ENCODE measurements around the gene BCO2.

Gene BCO2

DNA sequence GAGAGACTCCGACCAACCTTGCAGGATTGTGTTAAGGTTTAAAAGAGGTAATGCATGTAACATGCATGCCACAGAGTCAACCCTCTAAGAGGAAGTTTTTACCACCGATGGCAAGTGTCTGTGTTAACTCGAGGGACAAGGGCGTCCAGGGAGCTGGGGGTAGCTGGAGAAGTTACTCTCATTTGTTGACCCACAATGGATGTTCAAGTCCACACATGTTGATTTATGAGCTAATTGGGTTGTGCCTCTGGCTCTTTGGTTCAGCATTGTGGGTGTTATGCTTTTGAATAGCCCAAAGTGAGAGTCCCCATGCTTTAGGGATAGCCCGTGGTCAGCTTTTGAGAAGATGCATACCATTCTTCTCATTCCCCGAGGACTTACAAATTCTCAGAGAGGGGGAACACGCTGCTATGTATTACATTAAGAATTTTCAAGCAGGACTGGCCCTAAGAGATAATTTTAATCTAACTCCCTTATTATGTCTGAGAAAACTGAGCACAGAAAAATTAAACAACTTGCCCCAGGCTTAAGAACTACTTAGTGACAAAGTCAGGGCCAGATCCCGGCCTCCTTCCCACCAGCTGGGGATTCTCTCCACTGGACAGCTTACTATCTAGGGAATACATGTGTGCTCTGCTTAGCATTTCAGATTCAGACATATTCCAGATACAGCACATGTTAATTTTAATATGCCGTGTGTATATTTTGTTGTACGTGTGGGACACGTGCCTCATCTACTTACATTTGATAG, 90.5 kb downstream of the BCO2 start:
- TF ChIP-seq, protein P1, sequence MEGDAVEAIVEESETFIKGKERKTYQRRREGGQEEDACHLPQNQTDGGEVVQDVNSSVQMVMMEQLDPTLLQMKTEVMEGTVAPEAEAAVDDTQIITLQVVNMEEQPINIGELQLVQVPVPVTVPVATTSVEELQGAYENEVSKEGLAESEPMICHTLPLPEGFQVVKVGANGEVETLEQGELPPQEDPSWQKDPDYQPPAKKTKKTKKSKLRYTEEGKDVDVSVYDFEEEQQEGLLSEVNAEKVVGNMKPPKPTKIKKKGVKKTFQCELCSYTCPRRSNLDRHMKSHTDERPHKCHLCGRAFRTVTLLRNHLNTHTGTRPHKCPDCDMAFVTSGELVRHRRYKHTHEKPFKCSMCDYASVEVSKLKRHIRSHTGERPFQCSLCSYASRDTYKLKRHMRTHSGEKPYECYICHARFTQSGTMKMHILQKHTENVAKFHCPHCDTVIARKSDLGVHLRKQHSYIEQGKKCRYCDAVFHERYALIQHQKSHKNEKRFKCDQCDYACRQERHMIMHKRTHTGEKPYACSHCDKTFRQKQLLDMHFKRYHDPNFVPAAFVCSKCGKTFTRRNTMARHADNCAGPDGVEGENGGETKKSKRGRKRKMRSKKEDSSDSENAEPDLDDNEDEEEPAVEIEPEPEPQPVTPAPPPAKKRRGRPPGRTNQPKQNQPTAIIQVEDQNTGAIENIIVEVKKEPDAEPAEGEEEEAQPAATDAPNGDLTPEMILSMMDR (conservative IDR thresholded peaks at IDR 0.05) = no peak
- H3K27ac ChIP-seq = no peak overlapping the region

DNA sequence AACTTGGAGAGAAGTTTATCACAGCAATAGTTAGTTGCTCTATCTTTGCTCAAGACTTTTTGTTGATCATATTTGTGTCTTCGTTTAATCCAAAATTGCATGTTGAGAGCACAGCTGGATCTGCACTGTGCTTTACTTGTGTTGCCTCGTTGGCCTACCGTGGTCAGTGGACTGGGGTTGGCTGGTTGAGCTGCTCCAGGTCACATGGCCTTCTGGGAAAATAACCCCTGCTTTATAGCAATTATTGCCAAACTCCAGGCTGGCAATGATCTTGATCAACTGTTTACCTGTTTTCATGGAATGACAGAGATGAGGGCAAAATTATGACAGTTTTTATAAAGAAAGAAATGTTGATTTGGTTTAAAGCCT, 91.1 kb downstream of the BCO2 start:
- H3K27ac ChIP-seq = no peak overlapping the region
- TF ChIP-seq, protein P1 (conservative IDR thresholded peaks at IDR 0.05) = no peak

DNA sequence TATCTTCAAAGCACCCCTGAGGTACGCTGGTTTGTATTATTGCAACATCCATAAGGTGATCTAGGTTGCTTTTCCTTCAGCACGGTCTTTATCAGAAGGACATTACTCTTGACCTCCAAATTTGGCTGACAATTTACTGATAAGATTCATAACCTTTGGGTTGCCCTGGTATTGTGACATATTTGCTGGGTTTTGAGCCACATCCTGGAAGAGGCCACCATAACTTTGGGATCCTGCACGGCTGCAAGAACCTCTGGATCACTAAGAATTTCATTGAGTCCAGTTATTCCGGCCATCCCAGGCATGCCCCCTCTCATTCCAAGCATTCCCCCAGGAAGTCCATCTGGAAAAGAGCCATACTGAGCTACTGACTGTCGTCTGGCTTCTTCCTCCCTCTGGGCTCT, 91.9 kb downstream of the BCO2 start:
- no peak overlapping the region for H3K27ac ChIP-seq
- TF ChIP-seq, protein P1 (conservative IDR thresholded peaks at IDR 0.05) = no peak

DNA sequence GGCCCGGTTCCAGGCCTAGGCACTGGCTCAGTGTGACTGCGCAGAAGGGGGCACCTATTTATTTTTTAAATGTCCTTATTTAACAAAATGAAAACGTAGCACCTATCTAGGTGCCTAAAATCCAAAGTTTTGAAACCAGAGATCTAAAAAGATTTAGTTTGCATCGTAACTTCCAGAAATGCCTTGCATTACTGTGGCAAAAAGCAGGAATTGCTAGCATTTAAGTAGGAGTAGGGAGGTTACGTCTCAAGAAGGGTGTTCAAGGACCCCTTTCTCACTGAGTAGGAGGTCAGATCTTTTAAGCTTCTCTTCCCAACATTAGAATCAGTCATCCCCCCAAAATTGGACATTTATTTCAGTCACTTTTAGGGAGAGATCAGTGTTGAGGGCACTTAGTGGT, 93.1 kb downstream of the BCO2 start:
- TF ChIP-seq, protein P1 (conservative IDR thresholded peaks at IDR 0.05) = no peak
- H3K27ac ChIP-seq = no peak overlapping the region

All from VCaP (cell line).